Measurements from ENCODE around the gene FUOM.
"Not testable (repeated sequence)": the region's sequence is repeated elsewhere in the genome, so short reads cannot be mapped to it uniquely, and the experiment has no call there.

The FUOM gene

GRCh38 chr10:133393401-133394063 is 35.7 kb upstream of the FUOM start:
- Mint-ChIP-seq H3K36me3 (ENCODE audit: low read depth) (peaks cover 40% of the 10 kb centered on the region), H3K27ac (peak overlapping the region; percentile 75), H3K27me3 (no peaks in the 10 kb centered on the region), H3K4me3 (peak overlapping the region; percentile 96), H3K4me1 (ENCODE audit: low read depth) (peaks cover 69% of the 10 kb centered on the region), H3K9me3 (no peaks in the 10 kb centered on the region)
- no peak for DNase-seq

DNA sequence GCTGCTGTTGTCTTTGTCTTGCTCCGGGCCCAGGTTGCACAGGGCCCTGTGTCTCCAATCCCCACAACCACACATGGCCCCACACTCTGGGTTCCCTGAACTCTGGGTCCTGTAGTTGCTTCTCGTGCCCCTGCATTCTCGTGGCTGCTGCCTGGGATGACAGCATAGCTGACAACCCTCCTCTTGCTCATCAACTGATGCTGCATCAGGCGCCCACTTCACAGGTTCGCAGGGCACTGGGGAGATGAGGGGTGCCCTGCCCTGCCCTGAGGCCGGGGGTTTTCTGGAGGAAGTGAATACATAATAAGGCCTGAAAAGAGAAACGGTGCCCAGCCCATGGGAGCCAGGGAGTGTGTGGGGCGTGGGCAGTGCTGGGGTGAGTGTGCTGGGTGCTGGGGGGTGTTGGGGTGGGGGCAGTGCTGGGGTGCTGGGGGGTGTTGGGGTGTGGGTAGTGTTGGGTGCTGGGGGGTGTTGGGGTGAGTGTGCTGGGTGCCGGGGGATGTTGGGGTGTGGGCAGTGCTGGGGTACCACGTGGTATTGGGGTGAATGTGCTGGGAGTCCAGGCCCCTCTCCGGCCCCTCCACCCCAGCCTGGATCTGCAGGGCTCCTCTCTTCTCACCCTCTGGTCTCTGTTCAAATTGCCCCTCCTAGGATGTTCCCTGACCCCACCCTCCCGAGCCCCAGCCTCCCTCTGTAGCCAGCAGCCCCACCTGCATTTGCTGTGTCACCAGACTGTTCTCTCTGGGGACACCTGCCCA is 34.1 kb upstream of the FUOM start:
- H3K36me3 Mint-ChIP-seq (ENCODE audit: low read depth) = peaks cover 25% of the 10 kb centered on the region
- peak overlapping the region; percentile 12 for H3K4me3 Mint-ChIP-seq
- H3K27me3 Mint-ChIP-seq = no peaks in the 10 kb centered on the region

GRCh38 chr10:133391249-133391635 is 33.4 kb upstream of the FUOM start:
- H3K27me3 Mint-ChIP-seq = no peaks in the 10 kb centered on the region
- peaks cover 64% of the 10 kb centered on the region for H3K4me1 Mint-ChIP-seq (ENCODE audit: low read depth)
- no peaks in the 10 kb centered on the region for H3K9me3 Mint-ChIP-seq
- peak overlapping the region; percentile 97 for H3K27ac Mint-ChIP-seq
- peaks cover 19% of the 10 kb centered on the region for H3K36me3 Mint-ChIP-seq (ENCODE audit: low read depth)
- peak overlapping the region; percentile 2 for H3K4me3 Mint-ChIP-seq
- DNase-seq = no peak

More for the DNA sequence above, 34.1 kb upstream of the FUOM start:
- peak overlapping the region; percentile 97 for H3K27ac Mint-ChIP-seq
- H3K4me1 Mint-ChIP-seq (ENCODE audit: low read depth) = peaks cover 69% of the 10 kb centered on the region
- no peaks in the 10 kb centered on the region for H3K9me3 Mint-ChIP-seq
- peak; percentile 48 for DNase-seq

- Mint-ChIP-seq H3K9me3 (no peaks in the 10 kb centered on the region), H3K4me3 (peak overlapping the region; percentile 63), H3K27ac (peak overlapping the region; percentile 97), H3K36me3 (ENCODE audit: low read depth) (peaks cover 16% of the 10 kb centered on the region), H3K27me3 (no peaks in the 10 kb centered on the region), H3K4me1 (ENCODE audit: low read depth) (peaks cover 58% of the 10 kb centered on the region)
- peak; percentile 46 for DNase-seq
These were observed 32.9 kb upstream of the FUOM start for GRCh38 chr10:133390597-133391248.

- H3K36me3 Mint-ChIP-seq (ENCODE audit: low read depth) = peaks cover 7% of the 10 kb centered on the region
- H3K27ac Mint-ChIP-seq = peak overlapping the region; percentile 93
- H3K4me1 Mint-ChIP-seq (ENCODE audit: low read depth) = peaks cover 48% of the 10 kb centered on the region
- DNase-seq = peak; percentile 63
- H3K4me3 Mint-ChIP-seq = peak overlapping the region; percentile 80
- no peaks in the 10 kb centered on the region for H3K27me3 Mint-ChIP-seq
- no peaks in the 10 kb centered on the region for H3K9me3 Mint-ChIP-seq
These were observed 31.4 kb upstream of the FUOM start for GRCh38 chr10:133388973-133389818.

DNA sequence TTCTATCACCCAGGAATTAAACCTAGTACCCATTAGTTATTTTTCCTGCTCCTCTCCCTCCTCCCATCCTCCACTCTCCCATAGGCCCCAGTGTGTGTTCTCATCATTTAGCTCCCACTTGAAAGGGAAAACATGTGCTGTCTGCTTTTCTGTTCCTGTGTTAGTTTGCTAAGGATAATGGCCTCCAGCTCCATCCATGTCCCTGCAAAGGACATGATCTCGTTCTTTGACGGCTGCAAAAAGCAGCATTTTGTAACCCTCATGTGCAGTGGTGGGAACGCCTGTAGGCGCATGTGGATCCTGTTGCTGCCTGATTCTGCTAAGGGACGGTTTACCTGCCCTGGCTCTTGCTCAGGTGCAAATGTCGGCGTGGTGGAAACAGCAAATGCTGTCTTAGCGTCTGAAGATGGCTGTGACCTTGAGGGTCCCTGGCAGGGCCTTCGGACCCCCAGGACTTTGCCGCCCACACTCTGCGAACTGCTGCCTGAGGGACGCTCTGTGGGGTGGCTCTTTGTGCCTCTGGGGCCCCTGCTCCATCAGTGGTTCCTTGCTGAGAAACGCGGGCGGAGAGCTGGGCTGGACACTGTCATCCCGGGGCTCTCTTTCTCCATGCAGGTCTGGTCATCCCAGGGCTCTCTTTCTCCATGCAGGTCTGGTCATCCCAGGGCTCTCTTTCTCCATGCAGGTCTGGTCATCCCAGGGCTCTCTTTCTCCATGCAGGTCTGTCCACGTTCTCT is 30.6 kb upstream of the FUOM start:
- H3K36me3 Mint-ChIP-seq (ENCODE audit: low read depth) = peaks cover 8% of the 10 kb centered on the region

DNA sequence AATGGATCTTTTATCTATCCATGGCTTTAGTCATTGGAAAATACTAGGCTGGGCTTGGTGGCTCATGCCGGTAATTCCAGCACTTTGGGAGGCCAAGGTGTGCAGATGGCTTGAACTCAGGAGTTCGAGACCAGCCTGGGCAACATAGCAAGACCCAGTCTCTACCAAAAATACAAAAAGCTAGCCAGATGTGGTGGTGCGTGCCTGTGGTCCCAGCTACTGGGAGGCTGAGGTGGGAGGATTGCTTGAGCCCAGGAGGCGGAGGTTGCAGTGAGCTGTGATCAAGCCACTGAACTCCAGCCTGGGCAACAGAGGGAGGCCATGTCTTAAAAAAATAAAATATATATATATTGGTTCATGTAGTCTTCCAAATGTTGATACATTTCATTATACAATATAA is 29.1 kb upstream of the FUOM start:
- peaks cover 39% of the 10 kb centered on the region for H3K4me1 Mint-ChIP-seq (ENCODE audit: low read depth)
- H3K4me3 Mint-ChIP-seq; H3K9me3 Mint-ChIP-seq; H3K36me3 Mint-ChIP-seq (ENCODE audit: low read depth); H3K27me3 Mint-ChIP-seq; H3K27ac Mint-ChIP-seq: not testable (repeated sequence)
- peak; percentile 14 for DNase-seq

More for the DNA sequence above, 30.6 kb upstream of the FUOM start:
- peak overlapping the region; percentile 80 for H3K4me3 Mint-ChIP-seq
- peaks cover 45% of the 10 kb centered on the region for H3K4me1 Mint-ChIP-seq (ENCODE audit: low read depth)
- H3K27me3 Mint-ChIP-seq = no peaks in the 10 kb centered on the region
- DNase-seq = peak; percentile 22
- peak overlapping the region; percentile 93 for H3K27ac Mint-ChIP-seq
- H3K9me3 Mint-ChIP-seq = no peaks in the 10 kb centered on the region

DNA sequence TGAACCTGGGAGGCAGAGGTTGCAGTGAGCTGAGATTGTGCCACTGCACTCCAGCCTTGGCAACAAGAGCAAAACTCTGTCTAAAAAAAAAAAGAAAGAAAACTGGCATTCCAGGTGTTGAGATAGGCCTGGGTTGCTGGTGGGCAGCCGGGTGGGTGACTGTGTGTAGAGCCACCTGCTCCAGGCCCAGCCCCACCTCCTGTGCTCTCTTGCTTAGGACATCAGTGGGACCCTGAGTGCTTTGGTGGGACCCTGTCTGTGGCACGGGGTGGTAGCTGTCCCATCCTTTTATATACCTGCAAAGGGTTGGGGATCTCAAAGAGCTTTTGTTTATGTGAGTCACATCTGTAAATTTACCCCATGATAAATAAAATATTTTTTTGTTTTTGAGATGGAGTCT is 27.4 kb upstream of the FUOM start:
- Mint-ChIP-seq H3K4me1 (ENCODE audit: low read depth) (peaks cover 24% of the 10 kb centered on the region), H3K9me3 (no peaks in the 10 kb centered on the region), H3K4me3 (no peak overlapping the region), H3K36me3 (ENCODE audit: low read depth) (peaks cover 8% of the 10 kb centered on the region), H3K27ac (no peak overlapping the region), H3K27me3 (no peaks in the 10 kb centered on the region)
- DNase-seq = no peak

GRCh38 chr10:133384071-133384470 is 26.3 kb upstream of the FUOM start:
- Mint-ChIP-seq H3K4me3 (no peak overlapping the region), H3K9me3 (no peaks in the 10 kb centered on the region), H3K36me3 (ENCODE audit: low read depth) (peaks cover 8% of the 10 kb centered on the region), H3K4me1 (ENCODE audit: low read depth) (peaks cover 16% of the 10 kb centered on the region), H3K27me3 (no peaks in the 10 kb centered on the region), H3K27ac (no peak overlapping the region)
- DNase-seq = no peak

DNA sequence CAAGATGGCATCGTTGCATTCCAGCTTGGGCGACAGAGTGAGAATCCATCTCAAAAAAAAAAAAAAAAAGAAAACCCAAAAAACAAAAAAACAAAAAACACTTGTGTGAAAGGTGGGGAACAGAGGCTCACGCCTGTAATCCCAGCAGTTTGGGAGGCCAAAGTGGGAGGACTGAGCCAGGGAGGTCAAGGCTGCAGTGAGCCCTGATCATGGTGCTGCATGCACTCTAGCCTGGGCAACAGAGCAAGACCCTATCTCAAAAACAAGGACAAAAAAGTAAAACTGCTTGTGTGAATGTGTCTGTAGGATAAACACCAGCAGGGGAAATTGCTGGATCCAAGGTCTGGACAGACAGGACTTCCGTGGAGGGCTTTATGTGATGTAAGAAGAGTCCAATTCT is 25.7 kb upstream of the FUOM start:
- H3K27ac Mint-ChIP-seq = no peak overlapping the region
- H3K36me3 Mint-ChIP-seq (ENCODE audit: low read depth) = peaks cover 8% of the 10 kb centered on the region
- H3K4me1 Mint-ChIP-seq (ENCODE audit: low read depth) = peaks cover 11% of the 10 kb centered on the region
- DNase-seq = no peak
- H3K4me3 Mint-ChIP-seq = no peak overlapping the region
- H3K27me3 Mint-ChIP-seq = no peaks in the 10 kb centered on the region
- no peaks in the 10 kb centered on the region for H3K9me3 Mint-ChIP-seq

GRCh38 chr10:133381036-133381435 is 23.2 kb upstream of the FUOM start:
- H3K4me3 Mint-ChIP-seq = no peak overlapping the region

GRCh38 chr10:133379801-133380666 is 22.2 kb upstream of the FUOM start:
- H3K27ac Mint-ChIP-seq = no peak overlapping the region

More at GRCh38 chr10:133381036-133381435, 23.2 kb upstream of the FUOM start:
- Mint-ChIP-seq H3K4me1 (ENCODE audit: low read depth) (peaks cover 7% of the 10 kb centered on the region), H3K27ac (no peak overlapping the region), H3K9me3 (no peaks in the 10 kb centered on the region), H3K27me3 (no peaks in the 10 kb centered on the region), H3K36me3 (ENCODE audit: low read depth) (peaks cover 6% of the 10 kb centered on the region)
- DNase-seq = no peak

More at GRCh38 chr10:133379801-133380666, 22.2 kb upstream of the FUOM start:
- no peaks in the 10 kb centered on the region for H3K9me3 Mint-ChIP-seq
- DNase-seq = peak; percentile 50
- no peaks in the 10 kb centered on the region for H3K27me3 Mint-ChIP-seq
- H3K36me3 Mint-ChIP-seq (ENCODE audit: low read depth) = peaks cover 6% of the 10 kb centered on the region
- H3K4me3 Mint-ChIP-seq = peak overlapping the region; percentile 63
- peaks cover 7% of the 10 kb centered on the region for H3K4me1 Mint-ChIP-seq (ENCODE audit: low read depth)
